Parathyroid adenoma (tissue), 2 donors: ENCODE data around the gene CDC42BPG.

ENCODE experiments used
- H2AFZ ChIP-seq: fragments of 300-600 bp; sonication (generic); one replicate; pipeline ENCODE4 v1.7.0; 2017; ENCODE audit warnings: antibody characterized with exemption, mild to moderate bottlenecking
- H3K27ac ChIP-seq: fragments of 300-600 bp; sonication (generic); one replicate; pipeline ENCODE4 v1.7.0; 2017
- H3K27me3 ChIP-seq: fragments of 300-600 bp; sonication (generic); one replicate; pipeline ENCODE4 v1.7.0; 2017; ENCODE audit warnings: low read length; ENCODE audit not compliant: control insufficient read depth, insufficient read depth
- H3K36me3 ChIP-seq: fragments of 300-600 bp; sonication (generic); one replicate; pipeline ENCODE4 v1.7.0; 2017; ENCODE audit warnings: low read length; ENCODE audit not compliant: control insufficient read depth, insufficient read depth
- H3K4me1 ChIP-seq: fragments of 300-600 bp; sonication (generic); one replicate; pipeline ENCODE4 v1.7.0; 2017; ENCODE audit warnings: control low read depth
- H3K4me2 ChIP-seq: fragments of 300-600 bp; sonication (generic); one replicate; pipeline ENCODE4 v1.7.0; 2017; ENCODE audit warnings: low read length
- H3K4me3 ChIP-seq: fragments of 300-600 bp; sonication (generic); one replicate; pipeline ENCODE4 v1.7.0; 2017; ENCODE audit warnings: low read depth, low read length
- H3K79me2 ChIP-seq: fragments of 300-600 bp; sonication (generic); one replicate; pipeline ENCODE4 v1.7.0; 2017; ENCODE audit warnings: control low read depth
- H3K9ac ChIP-seq: fragments of 300-600 bp; sonication (generic); one replicate; pipeline ENCODE4 v1.7.0; 2017; ENCODE audit warnings: mild to moderate bottlenecking
- H3K9me3 ChIP-seq: fragments of 300-600 bp; sonication (generic); one replicate; pipeline ENCODE4 v1.7.0; 2017; ENCODE audit warnings: low read length; ENCODE audit not compliant: control insufficient read depth
- CTCF ChIP-seq: fragments of 300-600 bp; sonication (generic); IDR thresholded peaks from one replicate; pipeline ENCODE4 v1.7.0; 2017; ENCODE audit warnings: antibody characterized with exemption, mild to moderate bottlenecking
- donor health status: primary hyperparathyroidism.

The CDC42BPG gene

DNA sequence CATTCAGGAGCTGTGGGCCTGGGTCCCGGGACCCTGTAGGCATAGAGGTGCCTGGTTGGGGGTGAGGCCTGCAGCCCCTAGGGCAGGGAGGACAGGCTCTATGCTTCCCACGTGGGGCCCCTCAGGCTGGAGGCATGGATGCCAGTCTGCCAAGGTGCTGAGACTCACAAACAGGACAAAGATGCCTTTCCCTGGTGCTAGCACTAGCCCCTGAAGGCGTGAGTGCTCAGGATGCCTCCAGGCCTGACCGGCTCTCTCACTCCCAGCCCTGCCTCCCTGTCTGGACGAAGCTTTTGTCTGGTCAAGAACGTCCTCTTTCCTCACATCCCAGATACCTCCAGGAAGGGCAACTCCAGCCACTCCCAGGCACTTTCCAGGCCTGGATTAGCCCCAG, 2.1 kb downstream of the CDC42BPG start:
- H3K79me2 ChIP-seq, result no peaks in the 10 kb centered on the region
- H3K9me3 ChIP-seq, result no peaks in the 10 kb centered on the region
- TF ChIP-seq CTCF, result no peak
- no peaks in the 10 kb centered on the region for H3K4me1 ChIP-seq
- H3K27me3 ChIP-seq, result no peaks in the 10 kb centered on the region
- no peaks in the 10 kb centered on the region for H3K36me3 ChIP-seq
- H3K4me2 ChIP-seq, result no peak overlapping the region
- no peak overlapping the region for H3K9ac ChIP-seq
- no peak overlapping the region for H3K27ac ChIP-seq
- no peak overlapping the region for H3K4me3 ChIP-seq
- no peak overlapping the region for H2AFZ ChIP-seq

DNA sequence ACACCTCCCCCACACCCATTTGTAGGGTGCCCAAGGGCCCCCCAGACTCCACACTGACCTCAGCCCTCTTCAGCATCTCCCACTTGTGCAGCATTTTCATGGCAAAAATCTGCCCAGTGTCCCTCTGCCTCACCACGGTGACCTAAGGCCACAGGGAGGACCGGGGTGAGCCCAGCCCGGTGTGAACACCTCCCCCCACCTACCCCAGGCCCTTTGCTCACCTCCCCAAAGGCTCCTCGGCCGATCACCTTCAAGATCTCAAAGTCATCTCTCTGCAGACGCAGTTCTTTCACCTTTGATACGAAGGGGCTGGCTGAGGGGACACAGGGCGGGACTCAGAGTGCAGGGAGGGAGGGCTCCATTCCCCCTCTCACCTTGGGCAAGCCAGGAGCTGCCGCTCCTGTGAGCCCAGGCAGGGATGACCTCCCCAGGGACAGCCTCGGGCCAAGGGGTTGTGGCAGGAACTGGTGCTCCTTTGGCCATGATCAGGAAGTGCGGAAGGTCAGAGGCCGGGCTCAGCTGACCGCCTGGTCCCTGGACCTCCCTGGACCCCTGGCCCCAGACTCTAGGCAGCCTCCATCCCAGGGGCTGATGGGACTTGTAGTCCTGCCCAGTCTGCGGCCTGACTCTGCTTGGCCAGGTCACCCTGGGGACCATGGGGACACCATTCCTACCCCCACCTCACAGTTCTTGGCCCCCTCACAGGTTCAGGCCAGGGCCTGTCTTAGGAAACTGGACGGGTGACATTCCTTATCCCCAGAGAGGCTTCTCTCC, 2.7 kb downstream of the CDC42BPG start:
- Histone ChIP-seq H3K9ac (no peak overlapping the region), H3K36me3 (no peaks in the 10 kb centered on the region), H3K27ac (no peak overlapping the region), H3K4me1 (no peaks in the 10 kb centered on the region), H3K79me2 (no peaks in the 10 kb centered on the region), H3K4me2 (no peak overlapping the region), H2AFZ (no peak overlapping the region), H3K9me3 (no peaks in the 10 kb centered on the region), H3K4me3 (no peak overlapping the region), H3K27me3 (no peaks in the 10 kb centered on the region)
- no peak for TF ChIP-seq CTCF

- no peak for TF ChIP-seq CTCF
- H3K27me3 ChIP-seq, result no peaks in the 10 kb centered on the region
Observed at GRCh38 chr11:64839887-64840782, 4.3 kb downstream of the CDC42BPG start.

GRCh38 chr11:64839335-64839734, 5.1 kb downstream of the CDC42BPG start:
- no peak overlapping the region for H3K9ac ChIP-seq
- no peak overlapping the region for H3K4me3 ChIP-seq
- H3K27me3 ChIP-seq, result no peaks in the 10 kb centered on the region
- no peak overlapping the region for H2AFZ ChIP-seq
- no peaks in the 10 kb centered on the region for H3K36me3 ChIP-seq
- no peak for TF ChIP-seq CTCF
- no peak overlapping the region for H3K27ac ChIP-seq
- no peak overlapping the region for H3K4me2 ChIP-seq
- H3K9me3 ChIP-seq, result no peaks in the 10 kb centered on the region
- no peaks in the 10 kb centered on the region for H3K4me1 ChIP-seq
- no peaks in the 10 kb centered on the region for H3K79me2 ChIP-seq

More at GRCh38 chr11:64839887-64840782, 4.3 kb downstream of the CDC42BPG start:
- Histone ChIP-seq H3K27ac (no peak overlapping the region), H3K9ac (no peak overlapping the region), H3K4me2 (no peak overlapping the region), H3K9me3 (no peaks in the 10 kb centered on the region), H2AFZ (no peak overlapping the region), H3K79me2 (no peaks in the 10 kb centered on the region), H3K36me3 (no peaks in the 10 kb centered on the region), H3K4me1 (no peaks in the 10 kb centered on the region), H3K4me3 (no peak overlapping the region)
